Activated CD4-positive, alpha-beta memory T cell treated with anti-CD3 and anti-CD28 coated beads for 36 hours (primary cell): Measurements from ENCODE around the gene SLC39A11. TPM values are rescaled to one million over a fixed set of nuclear protein-coding genes. Genes with fewer than 3 reads are reported as not detected.

Experiments used
- CTCF ChIA-PET: fragments of 350-600 bp; sonication (Branson Sonifier 250); formaldehyde crosslinking; loops from one replicate; lab custom pipeline; 2021; ENCODE audit warnings: antibody characterized with exemption, inconsistent platforms; lab: Charles Lee
- POLR2A ChIA-PET: fragments of 350-600 bp; sonication (Branson Sonifier 250); formaldehyde crosslinking; loops from one replicate; lab custom pipeline; 2021; ENCODE audit warnings: antibody characterized with exemption; lab: Charles Lee
- DNase-seq: peaks from one replicate; pipeline ENCODE4 v3.0.0-alpha.2; 2020
- H3K27ac Mint-ChIP-seq: one replicate; pipeline ENCODE4 v1.8.0; 2021; ENCODE audit warnings: mixed read lengths
- H3K27me3 Mint-ChIP-seq: one replicate; pipeline ENCODE4 v1.8.0; 2021; ENCODE audit warnings: mixed read lengths
- H3K36me3 Mint-ChIP-seq: one replicate; pipeline ENCODE4 v1.8.0; 2021; ENCODE audit warnings: mixed read lengths
- H3K4me1 Mint-ChIP-seq: one replicate; pipeline ENCODE4 v1.8.0; 2021; ENCODE audit warnings: low read depth, mixed read lengths
- H3K4me3 Mint-ChIP-seq: one replicate; pipeline ENCODE4 v1.8.0; 2021; ENCODE audit warnings: mild to moderate bottlenecking, mixed read lengths
- H3K9me3 Mint-ChIP-seq: one replicate; pipeline ENCODE4 v1.8.0; 2021; ENCODE audit warnings: mixed read lengths
- intact Hi-C: fragments of 100-400 bp; cut with micrococcal nuclease; formaldehyde crosslinking; loops from one replicate; pipeline ENCODE4 v1.15.1; 2023
- total RNA-seq, 2 experiments: library from RNA; stranded (reverse); gene quantifications; one replicate each; pipeline ENCODE4 v1.2.3, GENCODE V29; 2021

Gene SLC39A11
- total RNA-seq, 2 experiments from 2014 or later, result 14.9 to 15.2 TPM

DNA sequence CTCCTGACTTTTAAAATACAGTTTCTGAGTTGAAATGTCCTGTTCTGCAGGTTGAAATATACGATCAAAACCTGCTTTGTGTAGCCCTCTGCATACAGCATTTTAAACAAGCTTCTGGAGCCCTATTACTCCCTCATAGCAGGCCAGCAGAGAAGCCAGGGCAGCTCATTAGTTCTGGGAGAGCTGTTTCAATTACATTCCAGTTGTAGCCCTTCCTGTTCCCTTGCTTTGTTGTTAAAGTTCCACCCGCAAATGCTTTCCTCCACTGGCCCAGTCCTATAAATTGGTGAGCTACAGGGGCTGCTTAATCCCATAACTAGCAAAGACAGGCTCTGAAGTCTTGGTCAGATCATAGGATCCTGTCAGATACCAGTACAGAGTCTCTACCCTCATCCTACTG, 162.5 kb downstream of the SLC39A11 start:
- H3K4me3 Mint-ChIP-seq, result no peak overlapping the region
- H3K36me3 Mint-ChIP-seq, result peaks cover under 1% of the 10 kb centered on the region
- CTCF ChIA-PET, result no interaction called here
- POLR2A ChIA-PET, result no interaction called here
- H3K9me3 Mint-ChIP-seq, result no peaks in the 10 kb centered on the region
- peaks cover 21% of the 10 kb centered on the region for H3K4me1 Mint-ChIP-seq
- intact Hi-C loops, result loop anchor here (5.0 kb wide), 1 partner anchor 203 kb away; no protein-coding TSS in a partner anchor
- no peak overlapping the region for H3K27ac Mint-ChIP-seq
- DNase-seq, result no peak
- H3K27me3 Mint-ChIP-seq, result no peaks in the 10 kb centered on the region

DNA sequence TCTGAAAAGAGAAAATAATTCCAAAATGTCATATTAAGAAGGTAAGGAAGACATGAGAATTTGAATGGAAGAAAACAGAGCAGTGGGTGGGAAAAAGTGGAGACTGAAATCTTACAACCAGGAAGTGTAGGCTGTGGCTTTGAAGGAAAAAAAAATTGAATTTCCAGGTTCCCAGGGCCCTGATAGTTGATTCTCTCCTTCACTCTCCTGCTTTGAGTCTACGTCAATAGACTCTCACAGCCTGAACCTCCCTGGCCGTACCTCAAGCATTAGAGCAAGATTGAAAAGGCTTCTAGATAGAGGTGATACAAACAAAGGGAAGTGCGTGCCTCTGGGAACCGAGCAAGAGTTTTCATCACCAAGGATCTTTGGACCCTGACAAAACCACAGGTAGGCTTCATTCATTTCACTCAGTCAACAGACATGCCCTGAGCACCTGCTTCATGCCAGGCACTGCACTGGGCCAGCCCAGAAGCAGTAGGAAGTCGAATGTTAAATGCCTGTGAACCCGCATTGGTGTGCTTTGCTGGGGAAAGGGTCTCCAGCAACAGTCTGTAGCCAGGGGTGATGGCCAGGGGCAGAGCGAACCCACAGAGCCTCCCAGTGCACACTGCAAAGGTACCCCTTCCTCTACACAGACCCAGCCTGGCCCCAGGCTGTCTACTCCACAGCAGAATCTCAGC, 163.9 kb downstream of the SLC39A11 start:
- intact Hi-C loops, result no loop called here
- POLR2A ChIA-PET, result no interaction called here
- Mint-ChIP-seq H3K27me3 (no peaks in the 10 kb centered on the region), H3K27ac (no peak overlapping the region), H3K36me3 (no peaks in the 10 kb centered on the region), H3K9me3 (no peaks in the 10 kb centered on the region), H3K4me3 (no peak overlapping the region), H3K4me1 (peaks cover 21% of the 10 kb centered on the region)
- DNase-seq, result no peak
- CTCF ChIA-PET, result no interaction called here

DNA sequence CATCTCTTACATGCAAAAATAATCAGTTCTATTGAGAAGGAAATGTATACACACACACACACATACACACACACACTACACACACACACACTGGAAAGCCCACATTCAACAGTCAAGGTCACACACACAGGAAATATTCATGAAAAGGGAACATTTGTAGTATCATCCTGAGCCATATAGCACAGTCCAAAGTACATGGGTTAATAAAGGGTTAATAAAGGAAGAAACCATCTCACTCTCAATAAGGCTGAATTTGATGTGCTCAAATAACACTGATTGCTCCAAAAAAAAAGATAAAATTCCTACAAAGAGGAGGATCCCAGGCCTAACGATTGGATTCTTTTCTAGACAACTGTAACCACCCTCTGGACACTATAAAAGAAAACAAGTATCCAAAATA, 164.7 kb downstream of the SLC39A11 start:
- DNase-seq, result no peak
- H3K9me3 Mint-ChIP-seq, result no peaks in the 10 kb centered on the region
- peaks cover 19% of the 10 kb centered on the region for H3K4me1 Mint-ChIP-seq
- H3K27ac Mint-ChIP-seq, result no peak overlapping the region
- peaks cover 6% of the 10 kb centered on the region for H3K36me3 Mint-ChIP-seq
- H3K27me3 Mint-ChIP-seq, result no peaks in the 10 kb centered on the region
- intact Hi-C loops, result no loop called here
- no peak overlapping the region for H3K4me3 Mint-ChIP-seq
- CTCF ChIA-PET, result no interaction called here
- POLR2A ChIA-PET, result no interaction called here

DNA sequence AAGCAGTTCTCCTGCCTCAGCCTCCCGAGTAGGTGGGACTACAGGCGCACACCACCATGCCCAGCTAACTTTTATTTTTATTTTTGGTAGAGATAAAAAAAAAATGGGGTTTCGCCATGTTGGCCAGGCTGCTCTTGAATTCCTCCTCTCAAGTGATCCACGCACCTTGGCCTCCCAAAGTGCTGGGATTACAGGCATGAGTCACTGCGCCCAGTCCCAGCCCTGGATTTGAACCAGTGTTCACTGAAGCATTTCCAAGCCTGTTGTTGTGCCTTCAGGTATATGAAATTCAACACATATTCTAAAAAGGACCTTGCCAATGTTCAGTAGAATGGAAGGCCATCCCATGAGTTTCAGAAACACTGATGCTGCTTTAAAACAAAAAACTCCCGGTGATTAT, 165.3 kb downstream of the SLC39A11 start:
- Mint-ChIP-seq H3K4me1 (peaks cover 15% of the 10 kb centered on the region), H3K27me3 (no peaks in the 10 kb centered on the region), H3K27ac (no peak overlapping the region), H3K4me3 (no peak overlapping the region), H3K36me3 (peaks cover 6% of the 10 kb centered on the region), H3K9me3 (no peaks in the 10 kb centered on the region)
- ChIA-PET CTCF (no interaction called here), POLR2A (no interaction called here)
- no peak for DNase-seq
- intact Hi-C loops, result no loop called here

DNA sequence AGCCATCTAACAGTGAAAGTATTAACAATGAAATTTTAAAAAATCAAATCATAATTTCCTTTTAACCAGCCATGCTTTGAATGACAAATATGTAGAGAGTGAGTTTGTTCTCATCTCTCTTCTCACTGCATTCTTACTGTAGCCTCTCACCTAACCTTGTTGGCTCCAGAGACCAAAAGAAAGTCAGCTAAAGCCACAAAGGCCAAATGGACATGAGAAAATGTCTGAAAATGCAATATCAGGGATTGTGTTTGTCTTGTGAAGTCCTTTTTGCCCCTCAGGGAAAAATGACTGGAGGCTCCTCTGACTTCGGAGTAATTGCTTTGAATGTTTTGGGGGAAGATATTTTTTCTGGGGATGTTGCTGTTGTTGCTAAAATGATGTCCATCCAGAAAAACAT, 166.3 kb downstream of the SLC39A11 start:
- Mint-ChIP-seq H3K36me3 (peaks cover 6% of the 10 kb centered on the region), H3K4me3 (no peak overlapping the region), H3K27ac (no peak overlapping the region), H3K9me3 (no peaks in the 10 kb centered on the region), H3K4me1 (peaks cover 6% of the 10 kb centered on the region), H3K27me3 (no peaks in the 10 kb centered on the region)
- no peak for DNase-seq
- intact Hi-C loops, result no loop called here
- POLR2A ChIA-PET, result no interaction called here
- CTCF ChIA-PET, result no interaction called here

DNA sequence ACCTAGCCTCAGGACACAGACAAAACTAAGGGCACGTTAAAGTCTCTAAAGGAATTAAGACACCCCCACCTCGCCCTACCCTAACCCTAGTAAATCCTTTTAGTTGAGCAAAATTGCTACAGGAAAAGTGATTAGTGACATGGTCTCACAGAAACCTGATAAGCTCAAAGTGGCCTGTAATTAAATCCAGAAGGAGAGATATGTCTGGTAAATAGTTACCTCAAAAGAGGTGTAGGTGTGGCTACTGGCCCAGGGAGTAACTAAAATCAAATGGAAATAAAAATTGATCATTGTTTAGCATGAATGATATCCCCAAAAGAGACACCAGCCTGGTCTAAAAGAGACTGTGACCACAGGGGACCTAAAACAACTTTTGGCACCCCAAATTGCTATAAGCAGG, 168.3 kb downstream of the SLC39A11 start:
- H3K4me3 Mint-ChIP-seq, result no peak overlapping the region
- no peaks in the 10 kb centered on the region for H3K4me1 Mint-ChIP-seq
- ChIA-PET CTCF (no interaction called here), POLR2A (no interaction called here)
- DNase-seq, result no peak
- no peaks in the 10 kb centered on the region for H3K9me3 Mint-ChIP-seq
- no peaks in the 10 kb centered on the region for H3K27me3 Mint-ChIP-seq
- peaks cover 6% of the 10 kb centered on the region for H3K36me3 Mint-ChIP-seq
- intact Hi-C loops, result no loop called here
- no peak overlapping the region for H3K27ac Mint-ChIP-seq

DNA sequence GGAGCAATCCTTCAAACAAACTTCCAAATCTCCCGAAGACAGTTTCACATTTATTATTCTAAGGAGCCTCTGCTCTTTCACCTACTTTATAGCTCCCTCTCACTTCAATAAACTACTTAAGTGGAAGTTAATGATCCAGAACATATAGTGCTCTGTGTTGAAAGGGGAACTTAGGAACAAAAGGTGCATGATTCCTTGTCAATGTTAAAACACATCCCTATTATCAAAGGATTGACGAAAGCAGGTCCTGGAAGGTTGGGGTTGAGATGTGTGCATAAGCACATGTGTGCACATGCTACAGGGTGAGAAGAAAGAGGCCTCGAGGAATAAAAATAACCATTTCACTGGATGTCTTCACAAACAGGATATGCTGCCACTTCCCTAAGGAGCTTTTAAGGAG, 170.3 kb downstream of the SLC39A11 start:
- POLR2A ChIA-PET, result no interaction called here
- Mint-ChIP-seq H3K4me3 (no peak overlapping the region), H3K27me3 (no peaks in the 10 kb centered on the region)

DNA sequence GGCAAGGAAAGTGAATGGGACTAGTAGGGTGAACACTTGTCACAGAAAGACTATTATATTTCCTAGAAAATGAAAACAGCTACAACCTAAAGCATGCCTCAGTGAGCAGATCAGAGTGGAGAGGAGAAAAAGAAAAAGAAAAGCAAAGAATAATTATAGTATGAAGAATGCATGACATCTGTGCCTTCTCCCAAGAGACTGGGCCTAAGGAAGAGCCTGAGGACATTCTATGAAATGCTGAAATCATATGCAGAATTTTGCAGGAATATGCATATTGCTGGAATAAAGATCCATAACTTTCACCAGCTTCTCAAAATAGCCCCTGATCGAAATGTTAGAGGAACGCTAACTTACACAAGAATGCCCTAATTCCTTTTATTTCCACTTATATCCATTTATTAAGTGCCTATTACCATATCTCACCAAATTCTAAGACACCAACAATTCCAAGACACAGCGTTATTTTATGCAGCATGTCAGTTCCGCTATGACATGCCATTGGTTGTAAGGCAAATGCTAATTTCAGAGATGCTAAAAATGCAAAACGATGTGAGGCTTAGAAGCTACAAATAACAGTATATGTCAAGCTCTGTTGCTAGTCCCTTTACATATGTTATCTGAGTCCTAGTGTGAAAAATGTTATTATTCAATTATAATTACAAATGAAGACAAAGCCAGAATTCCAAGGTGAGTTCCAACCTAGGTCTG, 171.0 kb downstream of the SLC39A11 start:
- no peaks in the 10 kb centered on the region for H3K9me3 Mint-ChIP-seq
- H3K27me3 Mint-ChIP-seq, result no peaks in the 10 kb centered on the region
- CTCF ChIA-PET, result interaction anchor here (0.8 kb wide), 1 partner anchor 195 kb away, joined by 3 read pairs; no protein-coding TSS in a partner anchor

More for the DNA sequence above, 170.3 kb downstream of the SLC39A11 start:
- Mint-ChIP-seq H3K4me1 (no peaks in the 10 kb centered on the region), H3K9me3 (no peaks in the 10 kb centered on the region), H3K36me3 (peaks cover 6% of the 10 kb centered on the region), H3K27ac (no peak overlapping the region)
- CTCF ChIA-PET, result no interaction called here
- DNase-seq, result no peak
- intact Hi-C loops, result no loop called here

DNA sequence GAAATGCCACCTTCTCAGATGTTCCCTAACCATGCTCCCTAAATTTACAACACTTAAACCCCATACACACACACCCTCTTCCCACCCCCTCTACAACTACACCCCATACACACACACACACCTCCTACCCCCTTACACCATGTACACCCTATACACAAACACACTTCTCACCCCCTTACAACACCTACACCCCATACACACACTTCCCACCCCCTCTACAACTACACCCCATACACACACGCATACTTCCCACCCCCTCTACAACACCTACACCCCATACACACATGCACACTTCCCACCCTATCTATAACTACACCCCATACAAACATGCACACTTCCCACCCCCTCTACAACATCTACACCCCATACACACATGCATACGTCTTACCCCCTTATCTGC, 172.0 kb downstream of the SLC39A11 start:
- no peaks in the 10 kb centered on the region for H3K9me3 Mint-ChIP-seq
- H3K27ac Mint-ChIP-seq, result no peak overlapping the region
- H3K36me3 Mint-ChIP-seq, result peaks cover 7% of the 10 kb centered on the region
- intact Hi-C loops, result no loop called here
- H3K27me3 Mint-ChIP-seq, result no peaks in the 10 kb centered on the region
- ChIA-PET POLR2A (no interaction called here), CTCF (no interaction called here)
- no peak for DNase-seq
- H3K4me1 Mint-ChIP-seq, result no peaks in the 10 kb centered on the region
- H3K4me3 Mint-ChIP-seq, result no peak overlapping the region

More for the DNA sequence above, 171.0 kb downstream of the SLC39A11 start:
- Mint-ChIP-seq H3K4me1 (no peaks in the 10 kb centered on the region), H3K4me3 (no peak overlapping the region), H3K27ac (no peak overlapping the region), H3K36me3 (peaks cover 7% of the 10 kb centered on the region)
- intact Hi-C loops, result no loop called here
- POLR2A ChIA-PET, result no interaction called here
- no peak for DNase-seq

DNA sequence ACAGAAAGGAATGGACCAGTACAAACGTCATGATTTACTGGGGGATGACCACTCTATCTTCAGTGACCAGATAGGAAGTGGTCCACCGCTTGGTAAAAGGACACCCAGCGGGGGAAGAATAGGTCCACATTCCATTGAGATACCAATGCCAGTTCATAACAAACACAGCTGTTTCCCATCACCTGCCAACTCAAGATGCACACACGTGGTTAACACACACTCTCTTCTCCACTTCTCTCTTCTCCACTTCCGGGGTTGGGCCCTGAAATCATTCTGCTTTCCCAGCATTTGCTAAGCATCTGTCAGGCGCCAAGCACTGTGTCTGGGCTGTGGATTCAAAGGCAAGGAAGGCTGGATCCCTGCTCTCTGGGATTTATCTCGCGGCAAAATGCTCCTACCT, 175.5 kb downstream of the SLC39A11 start:
- H3K27me3 Mint-ChIP-seq, result no peaks in the 10 kb centered on the region
- no peaks in the 10 kb centered on the region for H3K4me1 Mint-ChIP-seq
- H3K36me3 Mint-ChIP-seq, result peaks cover 2% of the 10 kb centered on the region
- no peak overlapping the region for H3K4me3 Mint-ChIP-seq
- ChIA-PET POLR2A (no interaction called here), CTCF (no interaction called here)
- intact Hi-C loops, result no loop called here
- H3K27ac Mint-ChIP-seq, result no peak overlapping the region
- no peak for DNase-seq
- H3K9me3 Mint-ChIP-seq, result no peaks in the 10 kb centered on the region

DNA sequence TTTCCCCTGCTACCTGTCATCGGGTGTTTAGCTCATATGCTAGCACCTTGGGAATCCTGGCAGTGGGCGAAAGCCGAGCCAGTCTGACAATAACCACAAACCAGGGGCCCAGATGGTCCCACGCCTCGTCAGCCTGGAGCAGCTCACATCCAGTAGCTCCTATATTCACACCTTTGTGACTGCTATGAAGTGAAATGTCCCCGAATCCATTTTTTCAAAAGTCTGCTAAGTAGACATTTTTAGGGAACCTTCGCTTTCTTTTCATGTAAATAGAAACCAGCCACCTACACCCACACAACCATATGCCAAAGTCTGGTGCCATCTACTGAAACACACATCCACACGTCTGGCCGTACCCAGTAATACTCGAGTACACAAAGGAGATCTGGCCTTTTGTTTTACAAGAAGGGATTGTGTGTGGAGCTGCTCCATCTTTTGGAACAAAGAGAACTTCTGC, 176.8 kb downstream of the SLC39A11 start:
- no peaks in the 10 kb centered on the region for H3K4me1 Mint-ChIP-seq
- no peak for DNase-seq
- peaks cover 2% of the 10 kb centered on the region for H3K36me3 Mint-ChIP-seq
- no peaks in the 10 kb centered on the region for H3K9me3 Mint-ChIP-seq
- no peaks in the 10 kb centered on the region for H3K27me3 Mint-ChIP-seq
- POLR2A ChIA-PET, result no interaction called here
- intact Hi-C loops, result no loop called here
- no peak overlapping the region for H3K4me3 Mint-ChIP-seq
- H3K27ac Mint-ChIP-seq, result no peak overlapping the region
- CTCF ChIA-PET, result interaction anchor here (0.6 to 1.0 kb wide), 2 partner anchors 70 to 190 kb away, joined by 3 read pairs; no protein-coding TSS in a partner anchor

DNA sequence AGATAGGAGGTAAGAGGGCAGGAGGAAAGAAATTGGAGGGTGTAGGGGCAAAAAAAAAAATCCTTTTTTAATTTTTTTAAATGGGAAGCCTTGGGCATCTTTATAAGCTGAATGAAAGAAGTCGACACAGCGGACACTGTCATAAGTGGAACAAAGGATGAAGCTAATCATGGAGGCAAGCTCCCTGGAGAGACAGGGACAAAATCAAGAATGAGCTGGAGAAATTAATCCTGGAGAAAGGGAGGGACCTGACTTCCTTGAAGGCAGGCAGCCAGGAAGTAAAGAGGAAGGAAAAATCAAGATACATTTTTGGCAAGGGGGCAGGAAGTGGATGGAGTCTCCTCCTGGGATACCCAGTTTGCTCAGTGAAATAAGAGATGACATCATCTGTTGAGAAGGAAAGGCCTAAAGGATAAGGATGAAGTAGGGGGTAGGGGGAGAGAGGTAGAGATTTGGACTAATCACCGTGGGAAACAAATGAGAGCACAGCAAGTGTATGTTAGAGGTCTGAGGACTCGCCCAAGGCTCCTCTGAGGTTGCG, 179.3 kb downstream of the SLC39A11 start:
- intact Hi-C loops, result no loop called here
- Mint-ChIP-seq H3K9me3 (no peaks in the 10 kb centered on the region), H3K36me3 (peaks cover 2% of the 10 kb centered on the region), H3K27me3 (no peaks in the 10 kb centered on the region), H3K4me3 (no peak overlapping the region), H3K4me1 (no peaks in the 10 kb centered on the region), H3K27ac (no peak overlapping the region)
- ChIA-PET POLR2A (no interaction called here), CTCF (interaction anchor here (0.6 kb wide), 1 partner anchor 45 kb away, joined by 4 read pairs; no protein-coding TSS in a partner anchor)
- no peak for DNase-seq
